Common myeloid progenitor, CD34-positive (primary cell): Measurements from ENCODE around the gene PSG3.
"Not testable (repeated sequence)": the region's sequence is repeated elsewhere in the genome, so short reads cannot be mapped to it uniquely, and the experiment has no call there.

ENCODE experiments used
- CTCF ChIA-PET: fragments of 350-600 bp; sonication (Branson Sonifier 250); formaldehyde crosslinking; loops from one replicate; lab custom pipeline; 2021; ENCODE audit warnings: antibody characterized with exemption; lab: Charles Lee
- POLR2A ChIA-PET: fragments of 350-600 bp; sonication (Branson Sonifier 250); formaldehyde crosslinking; loops from one replicate; lab custom pipeline; 2021; ENCODE audit warnings: antibody characterized with exemption; lab: Charles Lee
- DNase-seq, 3 donors: peaks; one replicate each; pipeline versions ENCODE4 v3.0.0 to v3.0.0-alpha.2; 2013
- H3K27ac ChIP-seq, 2 experiments: 1 replicate in 1 of 2; 2 replicates in 1 of 2; pipeline ENCODE4 v1.7.0; 2013; ENCODE audit warnings: inconsistent platforms in 2 of 2, low read length in 2 of 2, mild to moderate bottlenecking in 2 of 2, low read depth in 1 of 2, moderate library complexity in 1 of 2; ENCODE audit not compliant: severe bottlenecking in 2 of 2, insufficient read depth in 1 of 2, poor library complexity in 1 of 2
- H3K27me3 ChIP-seq, 5 experiments: replicated peaks in 2 of 5; 1 replicate in 3 of 5; 2 replicates in 2 of 5; pipeline versions ENCODE4 v1.6.1 to v1.7.0; 2013; ENCODE audit warnings: low read length in 4 of 5, mild to moderate bottlenecking in 2 of 5, moderate library complexity in 2 of 5, inconsistent platforms in 1 of 5; ENCODE audit not compliant: insufficient read depth in 5 of 5, control insufficient read depth in 4 of 5
- H3K36me3 ChIP-seq, 4 experiments: 1 replicate in 2 of 4; 2 replicates in 2 of 4; pipeline versions ENCODE4 v1.6.1 to v1.7.0; 2013; ENCODE audit warnings: low read length in 3 of 4, control low read depth in 1 of 4, mild to moderate bottlenecking in 1 of 4; ENCODE audit not compliant: control insufficient read depth in 4 of 4, insufficient read depth in 4 of 4
- H3K4me1 ChIP-seq, 4 experiments: 1 replicate in 3 of 4; 2 replicates in 1 of 4; pipeline versions ENCODE4 v1.6.1 to v1.7.1; 2013; ENCODE audit warnings: low read length in 3 of 4, mild to moderate bottlenecking in 3 of 4, control low read depth in 1 of 4, inconsistent platforms in 1 of 4, moderate library complexity in 1 of 4; ENCODE audit not compliant: control insufficient read depth in 4 of 4, insufficient read depth in 4 of 4; ENCODE audit errors: control extremely low read depth in 1 of 4
- H3K4me3 ChIP-seq, 7 experiments: 1 replicate in 4 of 7; 2 replicates in 3 of 7; pipeline versions ENCODE4 v1.5.1 to v1.7.0; 2013; ENCODE audit warnings: mild to moderate bottlenecking in 7 of 7, low read length in 6 of 7, moderate library complexity in 6 of 7, inconsistent platforms in 2 of 7, low read depth in 2 of 7, control low read depth in 1 of 7; ENCODE audit not compliant: insufficient read depth in 4 of 7, control insufficient read depth in 1 of 7; ENCODE audit errors: extremely low read depth in 1 of 7
- H3K9me3 ChIP-seq, 5 experiments: 1 replicate in 4 of 5; 2 replicates in 1 of 5; pipeline versions ENCODE4 v1.6.1 to v1.7.1; 2013; ENCODE audit warnings: low read length in 4 of 5, mild to moderate bottlenecking in 2 of 5, inconsistent platforms in 1 of 5, low read depth in 1 of 5, moderate library complexity in 1 of 5; ENCODE audit not compliant: control insufficient read depth in 4 of 5, insufficient read depth in 2 of 5; ENCODE audit errors: control extremely low read depth in 1 of 5
- WGBS: methylation state at CpG from one replicate; pipeline ENCODE4 v1.1.5; 2013; ENCODE audit not compliant: insufficient coverage; 5-methylcytosine and 5-hydroxymethylcytosine counted together

The PSG3 gene

DNA sequence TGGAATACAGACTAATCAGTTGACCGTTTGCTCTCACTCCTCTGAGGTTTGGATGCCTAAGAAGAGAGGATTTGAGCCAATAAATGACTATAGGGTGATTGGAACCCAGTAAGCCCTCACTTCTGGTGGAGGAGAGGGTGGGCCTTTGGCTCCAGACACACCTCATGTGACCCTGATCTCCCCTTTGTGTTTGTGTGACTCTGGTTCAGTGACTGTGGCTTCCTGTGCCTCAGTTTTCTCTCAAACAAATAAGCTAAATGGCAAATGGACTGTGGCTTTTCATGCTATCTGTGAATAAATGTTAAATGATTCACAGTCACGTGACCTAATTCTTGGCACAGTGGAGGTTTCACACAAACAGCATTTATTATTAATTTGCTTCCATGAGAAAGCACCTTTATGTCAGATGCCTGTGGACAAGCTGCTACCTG is 2.7 kb downstream of the PSG3 start:
- POLR2A ChIA-PET, H3K36me3 ChIP-seq, H3K4me1 ChIP-seq, CTCF ChIA-PET, DNase-seq, H3K27ac ChIP-seq, H3K9me3 ChIP-seq, H3K27me3 ChIP-seq, H3K4me3 ChIP-seq: not testable (repeated sequence)
- WGBS, result no CpG with 5 or more reads among the region's 2 CpGs

DNA sequence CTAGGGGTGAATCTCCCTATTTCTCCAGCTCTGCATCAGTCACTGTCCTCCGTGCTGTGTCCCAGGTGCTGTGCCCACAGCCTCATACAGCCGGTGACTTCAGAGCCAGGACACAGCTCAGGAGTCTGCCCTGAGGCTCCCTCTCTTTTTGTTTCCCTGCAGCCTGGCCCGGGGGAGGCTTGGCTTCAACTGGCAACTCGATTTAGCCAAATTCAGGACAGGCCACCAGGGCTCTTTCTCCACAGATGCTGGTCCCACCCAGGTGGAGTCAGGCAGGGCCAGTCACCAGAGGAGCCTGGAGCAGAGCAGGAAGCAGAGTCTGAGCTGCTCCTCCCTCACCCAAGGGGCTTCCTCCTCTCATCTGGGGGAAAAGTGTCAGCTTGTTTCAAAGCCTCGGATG is 11.9 kb downstream of the PSG3 start:
- H3K4me1 ChIP-seq, DNase-seq, H3K4me3 ChIP-seq, CTCF ChIA-PET, H3K27me3 ChIP-seq, H3K27ac ChIP-seq, H3K36me3 ChIP-seq, H3K9me3 ChIP-seq, POLR2A ChIA-PET: not testable (repeated sequence)
- 79% methylated on average over 5 of the region's 5 CpGs for WGBS

GRCh38 chr19:42714000-42714399 is 26.3 kb downstream of the PSG3 start:
- H3K27me3 ChIP-seq, H3K4me3 ChIP-seq, H3K27ac ChIP-seq, DNase-seq, CTCF ChIA-PET, H3K4me1 ChIP-seq, H3K36me3 ChIP-seq, POLR2A ChIA-PET, H3K9me3 ChIP-seq: not testable (repeated sequence)
- WGBS, result 100% methylated on average over 1 of the region's 1 CpG

DNA sequence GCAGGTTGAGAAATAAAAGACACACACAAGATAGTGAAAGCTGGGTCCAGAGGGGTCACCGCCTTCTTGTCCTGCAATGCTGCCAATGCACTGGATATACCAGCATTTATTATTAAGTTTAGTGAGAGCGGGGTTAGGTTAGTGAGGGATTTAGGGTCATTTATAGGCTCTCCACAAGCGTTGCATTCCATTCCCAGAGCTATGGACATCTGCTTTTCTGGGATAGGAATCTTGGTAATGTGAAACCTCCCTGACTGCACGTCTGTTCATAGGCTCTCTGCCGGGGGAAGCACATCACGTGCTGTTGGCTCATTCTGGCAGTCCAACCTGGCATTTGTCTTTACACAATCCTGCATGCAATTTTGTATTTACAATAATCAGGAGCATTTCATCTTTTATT is 27.5 kb downstream of the PSG3 start:
- H3K4me1 ChIP-seq, DNase-seq, H3K27me3 ChIP-seq, POLR2A ChIA-PET, H3K27ac ChIP-seq, H3K9me3 ChIP-seq, H3K4me3 ChIP-seq, CTCF ChIA-PET, H3K36me3 ChIP-seq: not testable (repeated sequence)
- 90% methylated on average over 2 of the region's 6 CpGs for whole genome bisulfite sequencing

- H3K4me3 ChIP-seq, H3K9me3 ChIP-seq, POLR2A ChIA-PET, H3K27ac ChIP-seq, H3K4me1 ChIP-seq, H3K27me3 ChIP-seq, DNase-seq, H3K36me3 ChIP-seq: not testable (repeated sequence)
- CTCF ChIA-PET, result interaction anchor here (1.2 kb wide), 1 partner anchor 17 kb away, joined by 3 read pairs; no protein-coding TSS in a partner anchor
- WGBS, result no CpG with 5 or more reads among the region's 1 CpG
These were observed 29.3 kb downstream of the PSG3 start for GRCh38 chr19:42710986-42711385.

GRCh38 chr19:42697884-42698283 is 42.4 kb downstream of the PSG3 start:
- no peak for DNase-seq
- H3K4me1 ChIP-seq, result no peaks in the 10 kb centered on the region
- no peaks in the 10 kb centered on the region for H3K36me3 ChIP-seq
- H3K27me3 ChIP-seq, result peaks cover 5 to 53% (median 14%) of the 10 kb centered on the region in 5 experiments
- WGBS, result 33% methylated on average over 12 of the region's 22 CpGs
- peaks cover 0 to 10% (median 2%) of the 10 kb centered on the region in 5 experiments for H3K9me3 ChIP-seq
- POLR2A ChIA-PET, result no interaction called here
- no peak overlapping the region for H3K4me3 ChIP-seq
- no peak overlapping the region for H3K27ac ChIP-seq
- CTCF ChIA-PET, result no interaction called here

- Histone ChIP-seq H3K9me3 (peaks cover 0 to 10% (median 2%) of the 10 kb centered on the region in 5 experiments), H3K4me1 (no peaks in the 10 kb centered on the region), H3K27me3 (peaks cover 5 to 53% (median 14%) of the 10 kb centered on the region in 5 experiments), H3K4me3 (no peak overlapping the region), H3K36me3 (no peaks in the 10 kb centered on the region), H3K27ac (no peak overlapping the region)
- ChIA-PET CTCF (no interaction called here), POLR2A (no interaction called here)
- WGBS, result 96% methylated on average over 9 of the region's 12 CpGs
- DNase-seq, result no peak
These were observed 44.3 kb downstream of the PSG3 start for GRCh38 chr19:42695811-42696503.
